ENCODE results near the gene TMEM237.

Gene TMEM237

GRCh38 chr2:201642086-201642578 is 1.2 kb downstream of the TMEM237 start:
- no peak for DNase-seq (ENCODE audit: low read depth)

- no peak for DNase-seq (ENCODE audit: low read depth)
These were observed 4.1 kb downstream of the TMEM237 start for GRCh38 chr2:201639205-201639604.

- no peak for DNase-seq (ENCODE audit: low read depth)
These were observed 5.0 kb downstream of the TMEM237 start for GRCh38 chr2:201638326-201638725.

- DNase-seq (ENCODE audit: low read depth), result no peak
These were observed 9.5 kb downstream of the TMEM237 start for GRCh38 chr2:201633661-201634249.

GRCh38 chr2:201631041-201631440 is 12.3 kb downstream of the TMEM237 start:
- DNase-seq (ENCODE audit: low read depth), result no peak

- no peak for DNase-seq (ENCODE audit: low read depth)
These were observed 12.7 kb downstream of the TMEM237 start for GRCh38 chr2:201630577-201630976.

- DNase-seq (ENCODE audit: low read depth), result no peak
These were observed 14.8 kb downstream of the TMEM237 start for GRCh38 chr2:201628545-201628944.

GRCh38 chr2:201622306-201622970 is 20.9 kb downstream of the TMEM237 start:
- no peak for DNase-seq (ENCODE audit: low read depth)

GRCh38 chr2:201621293-201621999 is 21.9 kb downstream of the TMEM237 start:
- DNase-seq (ENCODE audit: low read depth), result no peak

GRCh38 chr2:201618744-201619662 is 24.3 kb downstream of the TMEM237 start:
- DNase-seq (ENCODE audit: low read depth), result no peak

GRCh38 chr2:201608021-201608420 is 35.3 kb downstream of the TMEM237 start:
- no peak for DNase-seq (ENCODE audit: low read depth)

- no peak for DNase-seq (ENCODE audit: low read depth)
These were observed 35.7 kb downstream of the TMEM237 start for GRCh38 chr2:201607568-201607967.

GRCh38 chr2:201600906-201601305 is 42.4 kb downstream of the TMEM237 start:
- DNase-seq (ENCODE audit: low read depth), result no peak

- no peak for DNase-seq (ENCODE audit: low read depth)
These were observed 45.9 kb downstream of the TMEM237 start for GRCh38 chr2:201597397-201597796.

- DNase-seq (ENCODE audit: low read depth), result no peak
These were observed 62.8 kb downstream of the TMEM237 start for GRCh38 chr2:201580486-201580885.

GRCh38 chr2:201579536-201579935 is 63.8 kb downstream of the TMEM237 start:
- DNase-seq (ENCODE audit: low read depth), result no peak

- DNase-seq (ENCODE audit: low read depth), result no peak
These were observed 67.3 kb downstream of the TMEM237 start for GRCh38 chr2:201575971-201576370.

GRCh38 chr2:201574766-201575165 is 68.5 kb downstream of the TMEM237 start:
- DNase-seq (ENCODE audit: low read depth), result no peak

GRCh38 chr2:201572846-201573508 is 70.3 kb downstream of the TMEM237 start:
- no peak for DNase-seq (ENCODE audit: low read depth)

All from CMK (cell line).